Left ventricle myocardium inferior (tissue), 1 donor: Measurements from ENCODE around the gene PARK7. TPM values are rescaled to one million over a fixed set of nuclear protein-coding genes. Genes with fewer than 3 reads are reported as not detected.
A peak's percentile ranks its signal among the peaks of the same experiment; 100 is the strongest.

Experiments
- DNase-seq: peaks from one replicate; pipeline ENCODE4 v3.0.0-alpha.2; 2020
- H3K27ac ChIP-seq: fragments of 200-600 bp; replicated peaks from 2 replicates; pipeline ENCODE4 v1.8.0; 2021
- H3K27me3 ChIP-seq: fragments of 200-600 bp; 2 replicates; pipeline ENCODE4 v1.8.0; 2021; ENCODE audit warnings: low read depth
- H3K36me3 ChIP-seq: fragments of 200-600 bp; 2 replicates; pipeline ENCODE4 v1.8.0; 2021
- H3K4me1 ChIP-seq: fragments of 200-600 bp; 2 replicates; pipeline ENCODE4 v1.8.0; 2021
- H3K4me3 ChIP-seq: fragments of 200-600 bp; 2 replicates; pipeline ENCODE4 v1.8.0; 2021; ENCODE audit warnings: mild to moderate bottlenecking, moderate library complexity
- H3K9me3 ChIP-seq: fragments of 200-600 bp; replicated peaks from 2 replicates; pipeline ENCODE4 v1.8.0; 2021
- CTCF ChIP-seq: fragments of 200-600 bp; IDR thresholded peaks from 2 replicates; pipeline ENCODE4 v1.8.0; 2021; ENCODE audit warnings: antibody characterized with exemption, mild to moderate bottlenecking, borderline replicate concordance
- intact Hi-C: fragments of 100-400 bp; cut with micrococcal nuclease; formaldehyde crosslinking; loops from one replicate; pipeline ENCODE4 v1.11.0; 2022
- total RNA-seq: library from RNA; stranded (reverse); fragmentation: NEBNext Ultra II Directional; extraction: Animal tissue kit (Norgen Biotek cat#: 25700); gene quantifications from one replicate; pipeline ENCODE4 v1.2.1, GENCODE V29; 2021
- donor health status: DM: no; HTN: yes; CAD: no; lungs with severe emphysema.

PARK7 gene
- total RNA-seq, 1 donor from 2014 or later, result 329 TPM

GRCh38 chr1:8013800-8014199 is 52.3 kb downstream of the PARK7 start:
- no peak for TF ChIP-seq CTCF
- peaks cover 38% of the 10 kb centered on the region for H3K36me3 ChIP-seq
- peak overlapping the region; percentile 72 for H3K27ac ChIP-seq
- intact Hi-C loops, result no loop called here
- no peaks in the 10 kb centered on the region for H3K9me3 ChIP-seq
- peaks cover 46% of the 10 kb centered on the region for H3K4me1 ChIP-seq
- no peaks in the 10 kb centered on the region for H3K27me3 ChIP-seq
- DNase-seq, result no peak
- no peak overlapping the region for H3K4me3 ChIP-seq

- Histone ChIP-seq H3K9me3 (no peaks in the 10 kb centered on the region), H3K36me3 (peaks cover 38% of the 10 kb centered on the region), H3K27ac (peak overlapping the region; percentile 72), H3K27me3 (no peaks in the 10 kb centered on the region), H3K4me1 (peaks cover 51% of the 10 kb centered on the region), H3K4me3 (no peak overlapping the region)
- intact Hi-C loops, result no loop called here
- no peak for DNase-seq
- TF ChIP-seq CTCF, result no peak
These were observed 53.0 kb downstream of the PARK7 start for GRCh38 chr1:8014381-8014988.

GRCh38 chr1:8015036-8015808 is 53.7 kb downstream of the PARK7 start:
- Histone ChIP-seq H3K4me3 (peak overlapping the region; percentile 36), H3K27ac (peak overlapping the region; percentile 72), H3K9me3 (no peaks in the 10 kb centered on the region), H3K36me3 (peaks cover 38% of the 10 kb centered on the region), H3K27me3 (no peaks in the 10 kb centered on the region), H3K4me1 (peaks cover 55% of the 10 kb centered on the region)
- no peak for DNase-seq
- peak; percentile 77 for TF ChIP-seq CTCF
- intact Hi-C loops, result loop anchor here (5.0 kb wide), 1 partner anchor 33 kb away; no protein-coding TSS in a partner anchor

GRCh38 chr1:8015809-8016165 is 54.3 kb downstream of the PARK7 start:
- Histone ChIP-seq H3K36me3 (peaks cover 38% of the 10 kb centered on the region), H3K27ac (peak overlapping the region; percentile 72), H3K4me3 (peak overlapping the region; percentile 36), H3K4me1 (peaks cover 61% of the 10 kb centered on the region), H3K27me3 (no peaks in the 10 kb centered on the region), H3K9me3 (no peaks in the 10 kb centered on the region)
- TF ChIP-seq CTCF, result no peak
- no peak for DNase-seq
- intact Hi-C loops, result loop anchor here (5.0 kb wide), 1 partner anchor 33 kb away; no protein-coding TSS in a partner anchor

- Histone ChIP-seq H3K27ac (peak overlapping the region; percentile 72), H3K4me3 (no peak overlapping the region), H3K27me3 (no peaks in the 10 kb centered on the region), H3K36me3 (peaks cover 33% of the 10 kb centered on the region), H3K9me3 (no peaks in the 10 kb centered on the region), H3K4me1 (peaks cover 62% of the 10 kb centered on the region)
- no peak for DNase-seq
- intact Hi-C loops, result loop anchor here (5.0 kb wide), 1 partner anchor 34 kb away; no protein-coding TSS in a partner anchor
- TF ChIP-seq CTCF, result peak; percentile 18
These were observed 54.8 kb downstream of the PARK7 start for GRCh38 chr1:8016210-8016894.
